ENCODE data around the gene PXYLP1. TPM values are rescaled to one million over a fixed set of nuclear protein-coding genes. Genes with fewer than 3 reads are reported as not detected.

The PXYLP1 gene
- polyA plus RNA-seq, 3 donors: 4.1 to 10.9 (median 5.8) TPM

DNA sequence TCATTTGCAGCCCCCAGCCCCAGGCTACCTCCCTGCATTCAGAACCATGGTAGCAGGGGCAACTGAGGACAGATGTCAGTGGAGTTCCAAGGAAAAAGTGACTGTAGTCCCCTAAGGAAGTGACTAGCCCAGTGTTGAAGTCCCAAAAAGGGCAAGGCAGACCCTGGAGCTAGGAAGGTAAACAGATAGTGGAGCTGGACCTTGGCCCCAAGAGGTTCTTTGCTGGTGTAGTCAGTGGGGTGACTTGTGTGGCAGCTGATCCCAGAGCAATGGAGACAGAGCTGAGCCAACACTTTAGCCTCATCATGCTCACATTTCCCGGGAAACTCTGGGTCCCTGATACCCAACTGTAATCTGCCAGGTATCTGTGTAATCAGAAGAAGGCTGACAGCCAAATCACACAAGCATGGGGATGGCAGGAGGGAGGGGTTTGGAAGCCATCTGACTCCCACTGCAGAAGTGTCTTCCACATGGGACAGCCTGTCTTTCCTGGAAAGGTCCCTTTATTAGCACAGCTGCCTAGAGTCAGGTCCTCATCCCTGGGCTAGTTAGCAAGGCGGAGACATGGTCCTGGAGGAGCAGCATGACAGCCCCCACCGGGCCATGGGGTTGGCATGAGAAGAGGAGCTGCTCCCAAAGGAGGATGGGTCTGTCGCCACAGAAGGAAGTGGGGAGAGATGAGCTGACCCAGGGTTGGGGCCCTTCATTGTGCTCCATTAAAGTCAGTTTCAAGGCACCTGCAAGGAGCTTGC lies 39.8 kb downstream of the PXYLP1 start:
- H3K9me3 Mint-ChIP-seq: no peaks in the 10 kb centered on the region
- Histone ChIP-seq H3K4me1 (ENCODE audit: control insufficient read depth in 1 of 2, insufficient read depth in 2 of 2, low read length in 2 of 2) (peaks cover 0 to 12% of the 10 kb centered on the region in 2 donors), H3K79me2 (ENCODE audit: insufficient read depth, low read length) (no peaks in the 10 kb centered on the region), H3K4me3 (replicated peaks in 1 of 3; ENCODE audit: low read depth in 2 of 3, low read length in 3 of 3) (no peak overlapping the region), H3K27ac (ENCODE audit: low read depth in 1 of 2, low read length in 2 of 2) (no peak overlapping the region), H3K27me3 (ENCODE audit: control insufficient read depth in 2 of 2, insufficient read depth in 2 of 2, low read length in 2 of 2) (no peaks in the 10 kb centered on the region), H3K36me3 (replicated peaks in 1 of 2; ENCODE audit: control insufficient read depth in 1 of 2, insufficient read depth in 2 of 2, low read length in 2 of 2) (peaks cover 0 to 61% of the 10 kb centered on the region in 2 donors), H4K20me1 (ENCODE audit: insufficient read depth, low read length) (no peaks in the 10 kb centered on the region), H3K9me3 (replicated peaks in 1 of 2; ENCODE audit: control insufficient read depth in 1 of 2, insufficient read depth in 1 of 2, low read length in 2 of 2) (no peaks in the 10 kb centered on the region), H3K9ac (ENCODE audit: insufficient read depth, low read length, poor library complexity, severe bottlenecking) (no peak overlapping the region), H3K4me2 (replicated peaks; ENCODE audit: extremely low read depth, low read length, poor library complexity, severe bottlenecking) (no peak overlapping the region), H2AFZ (ENCODE audit: insufficient read depth, low read depth, low read length, poor library complexity, severe bottlenecking) (no peak overlapping the region)
- peaks cover 27 to 38% of the 10 kb centered on the region in 2 donors for H3K36me3 Mint-ChIP-seq
- no peak overlapping the region for H3K27ac Mint-ChIP-seq
- 68% methylated on average over 3 of the region's 4 CpGs for WGBS (ENCODE audit: insufficient coverage)
- no peaks in the 10 kb centered on the region for H3K27me3 Mint-ChIP-seq (ENCODE audit: low read depth in 3 of 3)
- TF ChIP-seq, protein P1, sequence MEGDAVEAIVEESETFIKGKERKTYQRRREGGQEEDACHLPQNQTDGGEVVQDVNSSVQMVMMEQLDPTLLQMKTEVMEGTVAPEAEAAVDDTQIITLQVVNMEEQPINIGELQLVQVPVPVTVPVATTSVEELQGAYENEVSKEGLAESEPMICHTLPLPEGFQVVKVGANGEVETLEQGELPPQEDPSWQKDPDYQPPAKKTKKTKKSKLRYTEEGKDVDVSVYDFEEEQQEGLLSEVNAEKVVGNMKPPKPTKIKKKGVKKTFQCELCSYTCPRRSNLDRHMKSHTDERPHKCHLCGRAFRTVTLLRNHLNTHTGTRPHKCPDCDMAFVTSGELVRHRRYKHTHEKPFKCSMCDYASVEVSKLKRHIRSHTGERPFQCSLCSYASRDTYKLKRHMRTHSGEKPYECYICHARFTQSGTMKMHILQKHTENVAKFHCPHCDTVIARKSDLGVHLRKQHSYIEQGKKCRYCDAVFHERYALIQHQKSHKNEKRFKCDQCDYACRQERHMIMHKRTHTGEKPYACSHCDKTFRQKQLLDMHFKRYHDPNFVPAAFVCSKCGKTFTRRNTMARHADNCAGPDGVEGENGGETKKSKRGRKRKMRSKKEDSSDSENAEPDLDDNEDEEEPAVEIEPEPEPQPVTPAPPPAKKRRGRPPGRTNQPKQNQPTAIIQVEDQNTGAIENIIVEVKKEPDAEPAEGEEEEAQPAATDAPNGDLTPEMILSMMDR (IDR thresholded peaks at IDR 0.05): no peak
- intact Hi-C loops (cut with micrococcal nuclease): no loop called here
- peaks cover 19% of the 10 kb centered on the region for H3K4me1 Mint-ChIP-seq
- no peak for DNase-seq
- H3K4me3 Mint-ChIP-seq: no peak overlapping the region

DNA sequence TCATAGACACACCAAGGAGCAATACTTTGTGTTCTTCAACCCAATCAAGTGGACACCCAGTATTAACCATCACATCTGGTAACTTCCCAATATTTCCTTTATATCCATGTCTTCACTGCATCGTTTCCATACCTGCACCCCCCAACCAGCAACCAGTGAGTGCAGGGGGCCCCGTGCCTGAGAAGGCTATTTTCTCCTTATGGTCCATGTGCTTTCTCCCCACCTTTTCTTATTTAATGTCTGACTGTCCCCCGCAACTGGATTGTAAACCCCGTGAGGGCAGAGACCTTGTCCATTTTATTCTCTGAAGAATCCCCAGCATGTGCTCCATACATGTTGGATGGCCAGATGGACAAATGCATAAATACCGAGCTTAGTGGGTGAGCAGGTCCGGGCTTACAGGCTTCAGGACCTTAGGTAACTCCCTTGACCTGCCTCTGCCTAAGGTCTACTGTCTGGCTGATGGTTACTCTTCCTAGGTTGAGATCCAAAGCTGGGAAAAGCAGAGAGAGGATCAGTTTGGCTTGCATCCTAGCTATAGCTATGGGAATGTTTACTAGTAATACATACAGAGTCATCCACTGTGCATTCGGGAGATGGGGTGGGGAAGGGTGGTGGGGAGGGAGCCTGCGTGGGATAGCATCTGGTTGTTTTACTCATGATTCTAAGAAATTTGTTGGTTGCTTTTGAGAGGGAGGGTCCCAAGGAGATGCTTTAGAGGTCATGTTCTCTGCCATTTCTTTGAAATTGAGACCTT lies 41.5 kb downstream of the PXYLP1 start:
- no peak overlapping the region for H3K27ac Mint-ChIP-seq
- intact Hi-C loops (cut with micrococcal nuclease): no loop called here
- H3K9me3 Mint-ChIP-seq: no peaks in the 10 kb centered on the region
- Histone ChIP-seq H3K27me3 (ENCODE audit: control insufficient read depth in 2 of 2, insufficient read depth in 2 of 2, low read length in 2 of 2) (no peaks in the 10 kb centered on the region), H3K4me1 (ENCODE audit: control insufficient read depth in 1 of 2, insufficient read depth in 2 of 2, low read length in 2 of 2) (no peaks in the 10 kb centered on the region), H3K4me3 (replicated peaks in 1 of 3; ENCODE audit: low read depth in 2 of 3, low read length in 3 of 3) (no peak overlapping the region), H4K20me1 (ENCODE audit: insufficient read depth, low read length) (no peaks in the 10 kb centered on the region), H3K4me2 (replicated peaks; ENCODE audit: extremely low read depth, low read length, poor library complexity, severe bottlenecking) (no peak overlapping the region), H3K27ac (ENCODE audit: low read depth in 1 of 2, low read length in 2 of 2) (no peak overlapping the region), H3K9me3 (replicated peaks in 1 of 2; ENCODE audit: control insufficient read depth in 1 of 2, insufficient read depth in 1 of 2, low read length in 2 of 2) (no peaks in the 10 kb centered on the region), H3K79me2 (ENCODE audit: insufficient read depth, low read length) (no peaks in the 10 kb centered on the region), H3K36me3 (replicated peaks in 1 of 2; ENCODE audit: control insufficient read depth in 1 of 2, insufficient read depth in 2 of 2, low read length in 2 of 2) (peaks cover 0 to 71% of the 10 kb centered on the region in 2 donors), H3K9ac (ENCODE audit: insufficient read depth, low read length, poor library complexity, severe bottlenecking) (no peak overlapping the region), H2AFZ (ENCODE audit: insufficient read depth, low read depth, low read length, poor library complexity, severe bottlenecking) (no peak overlapping the region)
- no peak for DNase-seq
- peaks cover 10% of the 10 kb centered on the region for H3K4me1 Mint-ChIP-seq
- H3K4me3 Mint-ChIP-seq: no peak overlapping the region
- H3K36me3 Mint-ChIP-seq: peaks cover 26 to 39% of the 10 kb centered on the region in 2 donors
- no peaks in the 10 kb centered on the region for H3K27me3 Mint-ChIP-seq (ENCODE audit: low read depth in 3 of 3)
- TF ChIP-seq, protein P1 (IDR thresholded peaks at IDR 0.05): no peak
- WGBS (ENCODE audit: insufficient coverage): 100% methylated on average over 6 of the region's 8 CpGs
